GM19023 (cell line): Measurements from ENCODE around the gene PAFAH1B1.
"Not testable (repeated sequence)": the region's sequence is repeated elsewhere in the genome, so short reads cannot be mapped to it uniquely, and the experiment has no call there.

Source experiments
- ATAC-seq: cut with Tn5 transposase; IDR thresholded peaks from one replicate; pipeline ENCODE4 v1.9.1; 2021; ENCODE audit warnings: mild to moderate bottlenecking, moderate library complexity; ENCODE audit not compliant: unreplicated experiment

The PAFAH1B1 gene

DNA sequence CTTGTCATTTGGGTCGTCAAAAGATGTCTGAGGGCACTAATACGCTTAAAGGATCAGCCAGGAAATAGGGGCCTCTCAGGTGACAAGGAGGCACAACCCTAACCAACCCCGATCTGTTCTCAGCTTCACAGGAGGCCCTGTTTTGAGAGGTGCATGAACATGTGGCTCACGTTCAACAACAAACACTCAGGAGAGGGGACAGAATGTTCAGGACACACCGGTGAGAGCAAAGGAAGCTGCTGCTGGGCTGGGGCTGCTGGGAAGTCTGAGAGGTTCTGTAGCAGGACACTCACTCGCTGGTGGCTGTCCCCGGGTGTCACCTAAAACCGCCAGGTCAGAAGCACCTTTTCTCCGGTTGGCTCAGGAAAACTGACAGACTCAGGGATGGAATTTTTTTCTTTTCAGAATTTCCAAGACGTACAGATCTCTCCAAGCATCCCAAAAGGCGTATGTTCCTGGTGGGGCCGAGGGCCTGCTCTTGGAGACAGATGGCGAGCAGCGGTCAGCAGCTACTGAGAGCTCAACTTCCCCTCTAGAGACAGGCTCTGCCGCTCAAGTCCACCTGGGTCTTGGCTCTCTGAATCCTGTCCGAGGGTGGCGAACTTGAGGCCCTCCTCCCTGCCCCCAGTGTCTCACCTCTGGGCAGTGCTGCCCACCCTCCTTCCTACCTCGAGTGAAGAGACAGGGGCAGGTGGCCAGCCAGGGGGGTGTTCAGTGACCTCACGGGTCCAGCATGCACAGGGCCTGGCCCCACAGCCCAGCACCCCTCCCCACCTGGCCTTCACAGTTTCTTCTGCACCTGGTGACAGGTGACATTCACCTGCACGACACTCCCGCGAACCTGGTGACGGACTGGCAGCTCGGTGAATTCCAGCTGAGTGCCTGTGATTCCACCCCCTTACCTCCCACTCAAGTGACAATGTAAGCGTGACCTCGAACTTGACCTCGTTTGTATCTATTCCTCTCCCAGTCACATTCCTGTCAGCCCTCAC, 95.2 kb downstream of the PAFAH1B1 start:
- no peak for ATAC-seq

DNA sequence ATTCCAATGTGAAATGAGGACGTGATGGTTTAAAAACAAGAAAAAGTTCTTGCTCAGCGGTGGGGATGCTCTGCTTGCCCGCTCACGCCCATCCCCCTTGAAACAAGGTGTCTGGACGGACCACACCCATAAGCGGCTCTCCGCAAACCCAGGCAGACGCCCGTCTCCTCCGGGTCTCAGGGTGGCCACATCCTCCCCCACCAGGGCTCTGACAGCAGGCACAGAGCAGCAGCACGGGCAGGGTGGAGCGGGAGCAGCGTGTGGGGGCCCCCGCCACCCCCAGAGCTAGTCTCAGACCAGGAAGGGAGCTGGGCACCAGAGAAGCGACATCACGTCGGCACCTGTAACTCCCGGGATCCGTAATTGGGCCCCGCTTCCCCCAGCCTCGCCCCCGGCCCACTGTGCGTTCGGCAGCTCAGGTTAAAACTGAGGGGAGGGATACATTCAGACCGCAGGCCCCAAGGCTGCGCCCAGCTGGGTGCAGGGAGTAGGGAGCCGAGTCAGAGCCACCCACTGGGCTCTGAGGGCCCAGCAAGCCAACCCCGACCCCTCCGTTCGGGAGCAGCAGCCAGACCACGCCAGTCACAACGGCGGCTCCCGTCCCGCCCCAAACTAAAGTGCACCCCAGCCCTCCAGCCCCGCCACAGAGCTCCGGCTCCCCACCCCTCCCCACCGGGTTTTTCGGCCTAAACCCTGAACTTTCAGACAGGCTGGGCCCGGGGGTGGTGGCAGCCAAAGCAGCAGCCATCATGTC, 96.1 kb downstream of the PAFAH1B1 start:
- ATAC-seq, result no peak

DNA sequence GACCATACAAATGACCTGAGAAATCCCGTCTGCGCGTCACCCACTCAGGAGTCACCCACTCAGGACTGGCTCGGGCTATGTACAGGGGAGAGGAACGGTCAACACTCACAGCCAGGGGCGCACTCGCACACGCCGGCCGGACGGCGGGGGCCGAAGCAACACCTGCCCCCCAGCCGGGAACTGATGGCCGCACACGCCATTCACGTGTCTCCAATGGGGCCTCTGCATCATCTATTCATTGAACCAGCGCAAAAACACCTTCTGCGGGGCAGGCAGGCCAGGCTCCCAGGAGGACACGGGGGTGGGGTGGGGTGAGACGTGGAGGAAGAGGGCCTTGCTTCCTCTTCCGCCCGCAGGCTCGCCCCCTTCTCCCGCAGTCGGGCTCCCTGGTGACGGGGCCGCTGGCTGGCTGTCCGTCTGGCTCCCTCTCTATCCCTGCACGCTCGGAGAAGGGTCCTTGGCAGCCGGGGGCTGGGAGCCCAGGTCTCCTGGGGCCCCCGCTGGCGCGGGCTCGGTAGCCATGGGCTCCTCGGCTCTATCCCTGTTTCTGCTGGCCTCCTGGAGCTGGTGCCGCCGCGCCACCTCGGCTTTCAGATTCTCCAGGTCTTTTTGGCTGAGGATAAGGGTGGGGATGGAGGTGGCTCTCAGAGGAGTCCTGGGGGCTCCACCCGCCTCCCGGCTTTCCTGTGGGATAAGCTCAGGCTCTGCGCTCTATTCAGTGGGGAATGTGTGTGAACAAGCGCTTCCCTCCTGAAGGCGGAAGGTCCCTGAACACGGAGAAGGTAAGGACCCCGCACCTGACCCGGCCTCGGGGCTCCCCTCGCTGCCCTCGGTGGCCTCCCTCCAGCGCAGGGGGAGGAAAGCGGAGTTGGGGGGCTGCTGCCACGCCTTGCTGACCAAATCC, 97.0 kb downstream of the PAFAH1B1 start:
- no peak for ATAC-seq

DNA sequence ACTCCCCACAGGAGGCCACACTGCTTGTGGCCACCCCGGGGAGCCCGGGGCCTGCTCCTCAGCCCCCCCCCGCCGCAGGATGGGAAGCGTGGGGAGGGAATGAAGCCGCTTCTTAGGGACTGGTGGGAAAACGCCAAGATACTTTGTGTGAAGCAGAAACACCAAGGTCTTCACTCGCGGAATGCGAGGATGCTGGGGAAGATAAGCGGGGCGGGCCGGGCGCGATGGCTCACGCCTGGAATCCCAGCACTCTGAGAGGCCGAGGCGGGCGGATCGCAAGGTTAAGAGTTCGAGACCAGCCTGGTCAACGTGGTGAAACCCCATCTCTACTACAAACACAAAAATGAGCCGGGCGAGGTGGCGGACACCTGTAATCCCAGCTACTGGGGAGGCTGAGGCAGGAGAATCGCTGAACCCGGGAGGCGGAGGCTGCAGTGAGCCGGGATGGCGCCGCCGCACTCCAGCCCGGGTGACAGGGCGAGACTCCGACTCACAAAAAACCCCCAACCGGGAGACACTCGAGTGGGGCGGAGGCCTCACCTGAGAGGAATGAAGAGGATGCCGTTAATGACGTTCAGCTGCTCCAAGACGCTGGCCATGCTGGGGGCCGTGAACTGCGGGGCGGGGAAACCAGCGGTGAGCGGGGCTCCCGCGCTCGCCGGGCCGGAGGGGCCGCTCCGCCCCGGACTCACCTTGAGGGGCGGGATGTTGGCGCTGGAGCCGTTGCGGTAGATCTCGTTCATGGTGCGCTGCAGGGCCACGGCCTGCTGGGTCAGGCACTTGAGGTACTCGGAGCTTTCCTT, 97.8 kb downstream of the PAFAH1B1 start:
- no peak for ATAC-seq

DNA sequence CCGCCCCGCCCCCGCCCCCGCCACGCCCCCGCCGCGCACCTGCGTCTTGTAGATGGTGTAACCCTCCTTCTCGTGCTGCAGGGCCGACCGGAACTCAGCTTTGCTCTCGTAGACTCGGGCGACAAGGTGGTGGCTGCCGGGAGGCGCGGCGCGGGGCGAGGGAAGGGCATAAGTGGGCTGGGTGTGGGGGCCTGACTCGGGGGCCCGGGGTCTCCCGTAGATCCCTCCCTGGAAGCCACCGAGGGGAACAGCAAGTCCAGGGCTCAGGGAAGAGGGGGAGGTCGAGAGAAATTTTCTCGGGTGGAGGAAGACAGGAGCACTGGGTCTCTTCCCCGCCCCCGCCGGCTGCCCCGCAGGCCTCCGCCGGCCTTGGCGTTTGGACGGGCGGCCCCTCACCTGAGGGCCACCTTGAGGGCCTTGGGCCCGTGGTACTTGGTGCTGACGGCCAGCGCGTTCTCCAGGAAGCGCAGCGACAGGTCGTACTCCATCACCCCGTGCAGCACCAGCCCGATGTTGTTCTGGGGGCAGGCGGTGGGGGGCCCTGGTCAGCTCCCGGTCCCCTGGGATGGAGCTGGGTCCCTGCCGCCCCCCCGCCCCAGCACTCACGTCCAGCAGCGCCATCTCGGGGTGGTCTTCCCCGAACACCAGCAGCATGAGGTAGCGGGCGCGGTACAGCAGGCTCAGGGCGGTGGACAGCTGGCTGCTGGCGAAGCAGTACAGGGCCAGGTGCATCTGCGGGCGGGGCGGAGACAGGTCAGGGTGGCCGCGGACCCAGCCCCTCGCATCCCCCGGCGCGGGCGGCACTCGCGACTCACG, 98.7 kb downstream of the PAFAH1B1 start:
- no peak for ATAC-seq

DNA sequence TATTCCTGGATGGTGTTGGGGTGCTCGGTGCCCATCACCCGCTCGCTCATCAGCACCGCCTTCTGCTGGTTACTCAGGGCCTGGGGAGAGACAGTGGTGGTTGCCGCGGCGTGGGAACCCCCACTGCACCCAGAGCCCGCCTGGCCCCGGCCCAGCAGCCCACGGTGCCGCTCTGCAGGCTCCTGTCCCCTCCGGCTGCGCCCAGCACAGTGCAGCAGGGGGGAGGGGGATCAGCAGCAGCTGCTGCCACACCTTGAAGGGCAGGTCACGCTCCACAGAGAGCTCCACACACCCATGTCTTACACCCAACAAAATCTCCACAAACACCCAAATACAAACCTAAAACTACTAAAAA, 99.3 kb downstream of the PAFAH1B1 start:
- ATAC-seq, result no peak

DNA sequence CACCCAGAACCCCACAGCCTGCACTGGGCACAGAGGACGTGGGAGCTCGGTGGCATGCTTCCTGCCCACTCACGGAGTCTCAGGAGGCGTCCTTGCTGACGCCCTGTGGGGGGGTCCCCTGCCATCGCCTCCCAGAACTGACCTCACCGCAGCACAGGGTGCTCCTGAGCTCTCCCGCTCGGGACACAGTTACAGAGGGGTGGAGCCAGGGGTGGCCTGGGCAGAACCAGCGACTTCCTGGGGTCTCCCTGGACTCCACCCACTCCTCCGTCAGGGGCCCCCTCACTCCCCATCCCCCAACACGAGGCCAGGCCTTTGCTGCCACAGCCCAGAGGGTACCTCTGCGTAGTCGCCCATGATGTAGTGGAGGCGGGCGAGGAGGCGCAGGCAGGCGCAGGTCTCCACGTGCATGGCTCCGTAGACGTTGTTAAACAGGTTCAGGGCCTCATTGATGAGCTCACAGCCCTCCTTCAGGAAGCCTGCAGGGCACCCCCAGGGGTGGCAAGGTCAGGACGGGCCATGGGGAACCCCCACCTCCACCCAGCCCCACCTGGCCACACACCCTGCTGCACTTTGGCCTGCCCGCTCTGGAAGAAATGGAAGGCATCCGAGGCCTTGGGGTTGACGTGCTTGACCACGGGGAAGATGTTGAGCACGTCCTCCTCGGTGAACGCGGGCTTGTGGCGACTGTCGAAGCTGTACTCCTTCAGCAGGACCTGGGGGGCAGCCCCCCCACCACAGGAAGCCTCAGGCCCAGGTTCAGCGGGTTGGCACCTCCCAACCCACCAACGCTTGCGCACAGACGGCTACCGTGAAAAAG, 100.3 kb downstream of the PAFAH1B1 start:
- ATAC-seq, result no peak

DNA sequence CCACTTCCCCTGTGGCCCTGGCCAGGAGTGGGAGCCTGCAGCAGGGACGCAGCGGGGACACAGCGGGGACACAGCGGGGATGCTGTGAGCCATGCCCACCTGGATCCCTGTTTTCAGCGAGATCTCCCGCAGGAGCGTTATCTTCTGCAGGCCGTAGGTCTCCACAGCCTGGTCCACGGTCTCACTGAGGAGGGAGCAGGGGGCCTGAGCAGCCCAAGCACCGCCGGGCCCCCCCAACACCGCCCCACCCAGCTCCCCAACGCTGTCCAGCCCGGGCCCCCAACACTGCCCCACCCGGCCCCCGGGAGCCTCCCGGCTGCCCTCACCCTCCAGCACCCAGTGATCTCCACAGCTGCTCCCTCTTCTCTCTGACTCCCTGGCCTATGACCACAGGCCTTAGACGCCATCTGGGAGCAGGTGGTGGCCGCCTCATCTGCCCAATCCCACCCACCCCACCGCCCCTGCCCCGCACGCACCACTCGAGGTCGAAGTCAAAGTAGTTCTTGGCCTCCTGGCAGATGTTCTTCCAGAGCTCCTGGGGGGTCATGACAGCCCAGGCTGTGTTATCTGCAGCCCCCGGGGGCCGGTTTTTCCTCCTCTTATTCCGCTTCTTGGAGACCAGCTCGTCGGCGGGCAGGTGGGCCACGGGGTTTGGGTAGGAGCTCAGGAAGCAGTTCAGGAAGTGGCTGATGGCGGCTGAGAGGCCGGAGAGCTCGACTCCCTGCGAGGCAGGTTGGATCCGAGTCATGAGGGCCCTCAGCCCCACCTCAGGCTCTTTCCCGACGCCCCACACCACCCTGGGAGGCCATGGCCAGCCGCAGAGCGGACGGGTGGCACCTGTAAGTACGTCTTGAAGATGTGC, 101.2 kb downstream of the PAFAH1B1 start:
- ATAC-seq, result no peak

DNA sequence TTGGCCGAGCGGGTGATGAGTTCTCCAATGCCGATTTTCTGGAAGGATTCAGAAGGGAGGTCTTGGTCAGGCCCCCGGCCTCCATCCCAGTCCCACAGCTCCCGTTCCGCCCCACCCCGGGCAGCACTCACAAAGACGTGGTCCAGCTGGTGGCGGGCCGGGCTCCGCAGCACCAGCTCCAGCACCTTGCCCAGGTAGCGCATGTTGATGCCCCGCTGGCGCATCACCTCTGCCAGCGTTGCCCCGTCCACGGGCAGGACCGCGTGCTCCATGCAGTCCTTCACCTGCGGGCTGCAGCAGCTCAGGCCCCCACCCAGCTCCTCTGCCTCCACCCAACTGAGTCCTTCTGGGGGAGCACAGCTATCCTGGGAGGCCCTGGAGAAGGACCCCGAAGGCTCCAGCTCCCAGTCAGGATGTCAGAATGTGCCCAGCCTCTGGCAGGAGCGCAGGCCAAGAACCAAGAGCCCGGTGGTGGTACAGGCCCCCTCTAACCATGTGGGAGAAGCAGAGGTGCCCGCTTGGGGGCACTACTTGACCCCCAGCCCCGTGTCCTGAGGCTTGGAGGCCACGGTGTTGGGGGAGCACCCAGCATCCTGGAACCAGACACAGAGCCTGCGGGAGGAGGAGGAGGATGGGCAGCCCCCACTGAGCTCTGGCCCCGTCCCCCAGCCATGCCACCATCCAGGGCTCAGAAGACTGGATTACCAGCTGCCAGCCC, 101.9 kb downstream of the PAFAH1B1 start:
- ATAC-seq, result no peak

DNA sequence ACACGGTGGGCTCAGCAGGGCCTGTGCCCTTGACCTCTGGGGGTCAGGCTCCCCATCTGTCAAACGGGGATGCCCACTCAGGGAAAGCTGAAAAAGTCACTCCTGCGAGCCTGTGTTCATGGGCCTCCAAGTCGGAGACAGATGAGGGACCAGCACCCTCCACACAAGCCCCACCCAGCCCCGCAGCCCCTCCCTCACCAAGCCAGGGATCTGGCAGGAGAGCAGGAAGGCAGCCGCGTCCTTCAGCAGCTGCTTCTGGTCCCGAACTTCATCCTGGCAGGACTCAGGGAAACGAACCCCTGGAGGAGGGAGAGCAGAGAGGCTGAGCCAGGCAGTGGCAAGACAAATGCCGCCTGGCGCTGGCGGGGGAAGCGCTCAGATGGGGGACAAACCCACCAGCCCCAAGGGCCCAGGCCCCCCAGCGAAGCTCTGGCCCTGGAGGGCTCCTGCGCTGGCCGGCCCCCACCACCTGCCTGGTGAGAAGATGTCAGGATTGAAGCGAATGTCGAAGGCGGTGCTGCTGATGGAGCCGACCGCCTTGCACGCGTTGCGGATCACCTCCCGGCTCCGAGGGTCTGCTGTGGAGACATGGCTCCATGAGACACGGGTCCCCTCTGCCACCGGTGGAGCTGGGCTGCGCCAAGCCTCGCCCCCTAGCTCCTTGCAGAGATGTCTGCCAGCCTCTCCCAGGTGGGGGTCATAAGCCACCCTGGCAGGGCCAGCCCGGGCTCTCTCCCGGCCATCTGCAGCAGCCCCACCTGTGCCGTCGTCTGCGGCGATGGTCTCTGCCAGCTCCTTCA, 102.7 kb downstream of the PAFAH1B1 start:
- no peak for ATAC-seq

DNA sequence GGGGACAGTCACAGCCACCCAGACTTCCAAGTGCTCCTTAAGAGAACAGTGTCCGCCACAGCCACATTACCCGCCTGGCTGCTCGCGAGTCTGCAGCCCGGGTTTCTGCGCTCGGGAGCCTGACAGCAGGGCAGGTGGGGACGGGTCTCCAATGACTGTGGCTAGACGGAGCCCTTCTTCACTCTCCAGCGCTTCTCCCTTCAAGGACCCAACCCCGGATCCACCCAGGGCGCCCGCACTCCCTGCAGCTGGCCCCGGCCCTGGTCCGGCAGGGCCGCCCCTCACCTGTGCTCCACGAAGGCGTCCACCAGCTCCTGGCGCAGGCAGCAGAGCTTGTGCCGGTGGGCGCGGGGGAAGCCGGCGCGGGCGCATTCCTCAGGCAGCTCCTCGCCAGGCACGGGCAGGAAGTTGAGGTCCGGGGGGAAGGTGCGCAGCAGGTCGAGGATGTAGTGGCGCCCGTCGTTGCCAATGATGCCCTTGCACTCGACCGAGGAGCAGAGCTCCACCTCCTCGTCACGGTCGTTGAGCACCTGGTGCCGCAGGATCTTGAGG, 104.2 kb downstream of the PAFAH1B1 start:
- ATAC-seq, result no peak

DNA sequence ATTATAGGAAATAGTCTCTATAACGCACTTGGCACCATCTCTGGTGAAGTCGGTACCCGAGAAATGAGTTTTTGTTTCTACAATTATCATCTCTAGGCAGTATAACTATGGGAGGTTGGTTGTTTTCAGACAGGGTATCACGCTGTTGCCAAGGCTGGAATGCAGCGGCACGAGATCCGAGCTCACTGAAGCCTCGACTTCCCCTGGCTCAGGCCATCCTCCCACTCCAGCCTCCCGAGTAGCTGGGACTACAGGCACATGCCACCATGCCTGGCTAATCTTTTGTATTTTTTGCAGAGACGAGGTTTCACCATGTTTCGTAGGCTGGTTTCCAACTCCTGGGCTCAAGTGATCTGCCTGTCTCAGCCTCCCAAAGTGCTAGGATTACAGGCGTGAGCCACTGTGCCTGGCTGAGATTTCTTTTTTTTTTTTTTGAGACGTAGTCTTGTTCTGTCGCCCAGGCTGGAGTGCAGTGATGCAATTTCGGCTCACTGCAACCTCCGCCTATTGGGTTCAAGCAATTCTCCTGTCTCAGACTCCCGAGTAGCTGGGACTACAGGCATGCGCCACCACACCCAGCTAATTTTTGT, 105.9 kb downstream of the PAFAH1B1 start:
- ATAC-seq, result not testable (repeated sequence)

DNA sequence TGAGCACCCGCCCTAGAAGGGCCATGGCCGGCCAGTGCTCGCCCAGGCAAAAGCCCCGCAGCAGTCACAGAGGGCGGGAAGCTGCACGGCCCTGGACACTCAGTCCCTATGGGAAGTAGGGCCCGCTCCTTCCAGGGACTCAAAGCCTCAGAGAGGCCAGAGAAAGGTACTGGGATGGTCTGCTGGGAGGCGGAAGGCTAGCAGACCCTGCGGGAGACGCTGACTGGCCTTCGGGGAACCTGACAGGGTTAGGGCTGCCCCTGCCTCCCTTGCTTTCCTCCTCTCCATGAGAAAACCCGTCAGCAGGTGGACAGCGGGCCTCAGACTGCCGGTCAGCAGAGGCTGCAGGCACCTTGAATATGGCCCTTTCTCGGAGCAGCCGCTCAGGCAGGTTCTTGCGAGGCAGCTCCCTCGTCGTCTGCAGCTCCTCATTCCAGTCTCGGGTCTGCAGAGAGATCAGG, 106.6 kb downstream of the PAFAH1B1 start:
- ATAC-seq, result no peak

DNA sequence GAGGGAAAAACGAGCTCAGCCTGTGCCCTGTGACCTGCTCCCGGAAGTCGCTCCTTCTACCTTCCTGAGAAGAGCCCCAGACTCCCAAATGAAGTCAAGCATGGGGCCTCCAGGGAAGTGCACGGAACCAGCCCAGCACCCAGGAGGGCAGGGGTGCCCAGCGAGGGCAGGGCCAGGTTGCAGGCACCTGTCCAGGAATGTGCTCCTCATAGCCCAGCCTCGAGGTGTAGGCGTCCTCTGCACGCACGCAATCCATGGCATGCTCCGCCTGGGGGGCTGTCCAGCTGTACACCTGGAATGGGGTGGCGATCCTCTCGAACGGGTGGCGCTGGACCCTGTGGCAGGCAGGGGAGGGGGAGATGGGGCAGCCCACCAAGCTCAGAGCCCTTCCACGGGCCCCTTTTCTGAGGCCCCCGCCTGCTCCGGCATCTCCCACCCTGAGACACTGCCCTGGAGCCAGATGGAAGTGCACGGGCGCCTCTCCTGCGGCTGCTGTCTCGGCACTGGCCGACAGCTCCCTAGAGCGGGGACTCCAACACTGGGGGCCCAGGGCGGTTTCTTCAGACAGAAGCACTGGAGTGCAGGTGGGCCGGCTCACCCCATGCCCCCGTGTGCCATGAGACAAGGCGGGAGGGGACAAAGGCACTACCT, 107.2 kb downstream of the PAFAH1B1 start:
- ATAC-seq, result no peak
